GM12872 (cell line): Measurements from ENCODE around the gene DEFB110.

ENCODE experiments used
- CTCF ChIP-seq: IDR thresholded peaks from 3 replicates; pipeline ENCODE4 v1.5.1; 2011; ENCODE audit warnings: low read depth, mild to moderate bottlenecking, low read length, moderate library complexity; ENCODE audit not compliant: insufficient read depth

The DEFB110 gene

GRCh38 chr6:50021894-50022293 is at the start of gene DEFB110:
TSS of gene DEFB110 (minus strand) at chr6:50021994. CDS start at chr6:50021935, 59 bp downstream.
- TF ChIP-seq CTCF: no peak

- no peak for TF ChIP-seq CTCF
These were observed 48.3 kb upstream of the DEFB110 start for GRCh38 chr6:50070101-50070500.

- TF ChIP-seq CTCF: peak; percentile 44; the same call in 2 of the 3 replicates
These were observed 40.3 kb upstream of the DEFB110 start for GRCh38 chr6:50062051-50062450.

- TF ChIP-seq CTCF: no peak
These were observed 34.4 kb upstream of the DEFB110 start for GRCh38 chr6:50056242-50056641.

- TF ChIP-seq CTCF: no peak
These were observed 28.0 kb upstream of the DEFB110 start, which contains the start of gene DEFB112 for GRCh38 chr6:50049829-50050228. TSS of gene DEFB112 (minus strand) at chr6:50049929. CDS start at chr6:50049869, 60 bp downstream.

GRCh38 chr6:50047026-50047425 is 25.2 kb upstream of the DEFB110 start:
- no peak for TF ChIP-seq CTCF

- TF ChIP-seq CTCF: peak; percentile 73
These were observed 9.2 kb upstream of the DEFB110 start for GRCh38 chr6:50030777-50031562.
